Activated CD8-positive, alpha-beta memory T cell treated with anti-CD3 and anti-CD28 coated beads, Interleukin-2, amount 50 U/mL, for 24 hours (primary cell): ENCODE results near the gene SCARB1.

Experiments
- DNase-seq: peaks from one replicate; pipeline ENCODE4 v3.0.0-alpha.2; 2020; ENCODE audit errors: extremely low read depth

The SCARB1 gene

DNA sequence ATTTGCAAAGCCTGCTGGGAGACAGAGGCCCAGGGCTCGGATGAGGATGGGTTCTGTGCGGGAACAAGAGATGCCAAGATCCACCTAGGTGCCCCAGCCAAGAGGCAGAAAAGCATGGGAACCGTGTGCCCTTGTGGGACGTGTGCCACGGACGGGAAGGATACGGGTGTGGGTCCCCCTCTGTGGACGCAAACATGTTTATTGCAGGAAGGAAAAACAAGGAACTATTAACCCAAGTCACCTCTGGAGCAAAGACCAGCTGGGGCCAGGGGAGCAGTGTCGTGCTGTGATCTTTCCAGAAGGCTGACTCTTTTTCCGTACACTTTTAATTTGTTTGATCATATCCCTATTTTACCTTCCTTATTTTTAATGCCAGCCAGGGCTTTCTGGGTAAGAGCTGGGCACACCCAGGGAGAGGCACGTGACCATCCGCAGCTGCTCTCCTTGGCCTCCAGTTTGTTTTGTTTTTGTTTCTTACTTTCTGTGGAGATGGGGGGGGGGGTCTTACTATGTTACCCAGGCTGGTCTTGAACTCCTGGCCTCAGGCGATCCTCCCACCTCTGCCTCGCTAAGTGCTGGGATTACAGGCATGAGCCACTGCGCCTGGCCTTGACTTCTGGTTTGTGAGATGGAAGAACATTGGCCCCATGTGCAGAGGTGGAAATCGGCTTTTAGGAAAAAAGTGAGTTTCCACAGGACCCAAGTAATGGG, 20.7 kb downstream of the SCARB1 start:
- DNase-seq = no peak

- no peak for DNase-seq
Observed at GRCh38 chr12:124842073-124842749, 21.5 kb downstream of the SCARB1 start.

GRCh38 chr12:124841558-124841945, 22.1 kb downstream of the SCARB1 start:
- DNase-seq = no peak

DNA sequence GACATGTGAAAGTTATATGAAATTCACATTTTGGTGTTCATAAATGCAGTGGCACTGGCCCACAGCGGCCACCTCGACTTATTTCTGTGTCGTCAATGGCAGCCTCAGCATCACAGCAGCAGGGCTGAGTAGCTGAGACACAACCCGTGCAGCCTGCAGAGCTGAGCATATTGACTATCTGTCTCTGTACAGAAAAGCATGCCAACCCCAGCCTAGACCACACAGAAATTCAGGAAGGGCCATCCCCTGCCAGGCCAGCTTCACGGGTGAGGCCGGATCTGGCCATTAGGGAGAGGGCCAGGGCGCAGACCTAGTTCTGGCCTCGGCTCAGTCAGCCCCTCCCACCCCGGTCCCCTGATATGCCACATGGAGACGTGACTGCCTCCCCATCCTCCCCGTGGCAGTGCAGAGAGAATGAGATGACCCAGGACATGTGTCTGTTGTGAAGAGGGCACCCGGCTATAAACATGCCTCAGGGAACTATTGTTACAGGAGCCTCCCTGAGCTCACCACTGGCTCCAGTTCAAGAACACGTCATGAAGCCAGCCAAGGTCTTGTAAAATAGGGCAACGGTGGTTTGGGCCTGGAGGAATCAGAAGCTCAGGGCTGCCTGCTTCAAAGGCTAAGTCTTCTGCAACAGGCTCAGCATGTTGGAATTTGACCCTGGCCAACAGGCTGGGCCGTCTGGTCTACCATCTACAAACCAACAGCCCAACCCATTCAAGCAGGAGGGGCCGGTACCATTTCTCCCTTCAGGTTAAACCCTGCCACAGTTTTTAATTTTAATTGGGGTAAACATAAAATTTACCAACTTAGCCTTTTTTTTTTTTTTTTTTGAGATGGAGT, 25.5 kb downstream of the SCARB1 start:
- DNase-seq = no peak

DNA sequence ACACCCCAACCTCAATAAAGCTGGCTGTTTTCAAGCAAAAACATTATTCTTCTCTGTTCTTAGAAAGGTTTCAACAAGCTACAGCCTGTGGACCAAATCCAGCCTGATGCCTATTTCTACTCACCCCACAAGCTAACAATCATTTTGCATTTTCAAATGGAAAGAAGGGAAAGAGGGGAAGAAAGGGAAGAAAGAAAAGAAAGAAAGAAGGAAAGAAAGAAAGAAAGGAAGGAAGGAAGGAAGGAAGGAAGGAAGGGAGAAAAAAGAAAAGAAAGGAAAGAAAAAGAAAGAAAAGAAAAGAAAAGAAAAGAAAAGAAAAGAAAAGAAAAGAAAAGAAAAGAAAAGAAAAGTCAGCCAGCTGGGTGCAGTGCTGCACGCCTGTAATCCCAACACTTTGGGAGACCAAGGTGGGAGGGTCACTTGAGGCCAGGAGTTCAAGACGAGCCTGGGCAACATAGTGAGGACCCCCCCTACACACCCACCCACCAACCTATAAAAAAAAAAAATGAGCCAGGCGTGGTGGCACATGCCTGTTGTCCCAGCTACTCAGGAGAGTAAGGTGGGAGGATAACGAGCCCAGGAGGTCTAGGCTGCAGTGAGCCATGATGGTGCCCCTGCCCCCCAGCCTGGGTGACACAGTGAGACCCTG, 26.3 kb downstream of the SCARB1 start:
- no peak for DNase-seq

- DNase-seq = no peak
Observed at GRCh38 chr12:124836759-124837158, 26.9 kb downstream of the SCARB1 start.

DNA sequence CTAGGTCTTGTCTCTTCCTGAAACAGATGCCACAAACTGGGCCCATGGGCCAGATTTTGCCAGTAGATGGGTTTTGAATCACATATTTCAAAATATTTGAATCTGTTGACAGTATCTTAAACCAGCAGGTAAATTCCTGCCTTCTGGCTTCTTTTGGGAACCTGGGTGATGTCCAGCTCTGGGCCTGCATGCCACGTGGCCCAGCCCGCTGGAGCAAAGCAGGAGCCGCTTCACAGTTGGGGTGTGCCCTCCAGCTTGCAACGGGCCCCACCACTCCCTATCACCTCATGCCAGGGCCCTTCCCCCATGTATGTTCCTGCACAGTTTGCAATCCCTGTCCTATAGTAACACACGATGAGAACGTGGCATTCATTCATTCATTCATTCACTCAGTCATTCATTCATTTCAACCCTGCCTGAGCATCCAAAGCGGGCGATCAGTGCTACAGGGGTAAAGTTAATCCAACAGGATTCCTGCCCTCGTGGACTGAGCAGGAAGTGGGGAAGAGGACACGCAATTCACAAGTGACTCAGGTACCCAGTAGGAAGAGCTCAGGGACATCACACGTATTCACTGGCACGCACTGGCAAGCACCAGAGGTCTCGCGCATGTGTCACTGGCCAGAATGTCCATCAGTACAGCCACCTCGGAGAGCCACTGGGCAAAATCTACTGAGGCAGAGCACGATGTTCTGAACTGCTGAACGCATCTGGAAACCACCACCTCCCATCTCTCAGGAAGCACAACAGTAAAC, 27.8 kb downstream of the SCARB1 start:
- no peak for DNase-seq

DNA sequence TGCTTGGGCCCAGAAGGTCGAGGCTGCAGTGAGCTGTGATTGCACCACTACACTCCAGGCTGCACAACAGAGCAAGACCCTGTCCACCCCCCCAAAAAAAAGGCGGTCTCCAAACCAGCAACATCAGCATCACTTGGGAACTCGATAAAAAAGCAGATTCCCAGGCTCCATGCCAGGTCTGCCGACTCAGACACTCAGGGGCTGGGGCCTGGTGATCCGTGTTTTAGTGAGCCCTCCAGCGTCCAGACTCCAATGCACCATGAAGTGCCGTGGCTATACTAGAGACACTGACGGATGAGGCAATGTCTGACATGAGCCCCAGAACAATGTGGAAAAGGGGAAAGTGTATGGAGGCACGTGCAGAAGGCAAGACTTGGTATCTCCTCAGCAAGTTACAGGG, 28.8 kb downstream of the SCARB1 start:
- no peak for DNase-seq

DNA sequence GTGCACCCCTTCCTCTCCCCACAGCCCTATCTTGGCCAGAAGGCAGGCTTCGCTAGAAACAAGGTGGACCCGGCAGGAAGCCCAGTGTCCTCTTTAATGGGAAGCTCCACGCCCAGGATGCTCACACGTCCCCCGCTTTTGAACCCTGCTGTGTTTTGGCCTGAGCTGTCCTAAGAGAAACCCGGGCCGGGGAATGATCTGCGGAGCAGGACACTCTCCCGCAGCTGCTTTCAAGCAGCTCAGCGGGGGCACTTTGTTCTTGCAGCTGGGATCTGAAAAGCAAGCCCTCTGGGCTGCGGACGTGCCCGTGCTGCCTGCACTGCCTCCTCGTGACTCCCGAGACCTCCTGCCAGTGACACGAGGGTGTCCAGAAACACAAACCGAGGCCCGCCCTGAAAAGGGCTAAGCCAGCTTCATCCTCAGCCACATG, 30.0 kb downstream of the SCARB1 start:
- no peak for DNase-seq

- no peak for DNase-seq
Observed at GRCh38 chr12:124832856-124833255, 30.8 kb downstream of the SCARB1 start.

DNA sequence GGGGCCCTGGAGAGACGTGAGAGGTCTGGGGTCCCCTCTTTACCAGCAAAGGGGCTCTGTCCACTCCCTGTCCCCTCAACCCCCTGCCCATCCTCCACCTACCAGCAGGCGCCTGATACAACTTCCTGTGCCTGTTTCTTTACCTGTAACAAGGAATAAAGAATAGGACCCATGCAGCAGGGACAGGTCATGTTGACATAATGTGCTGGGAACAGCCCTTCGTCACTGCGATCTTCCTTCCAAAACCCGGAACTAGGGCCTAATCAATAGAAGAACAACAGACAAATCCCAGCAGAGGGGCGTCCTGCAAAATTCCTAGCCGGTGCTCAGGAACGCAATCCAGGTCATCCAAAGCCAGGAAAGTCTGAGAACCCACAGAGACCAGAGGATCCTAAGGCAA, 32.1 kb downstream of the SCARB1 start:
- no peak for DNase-seq

DNA sequence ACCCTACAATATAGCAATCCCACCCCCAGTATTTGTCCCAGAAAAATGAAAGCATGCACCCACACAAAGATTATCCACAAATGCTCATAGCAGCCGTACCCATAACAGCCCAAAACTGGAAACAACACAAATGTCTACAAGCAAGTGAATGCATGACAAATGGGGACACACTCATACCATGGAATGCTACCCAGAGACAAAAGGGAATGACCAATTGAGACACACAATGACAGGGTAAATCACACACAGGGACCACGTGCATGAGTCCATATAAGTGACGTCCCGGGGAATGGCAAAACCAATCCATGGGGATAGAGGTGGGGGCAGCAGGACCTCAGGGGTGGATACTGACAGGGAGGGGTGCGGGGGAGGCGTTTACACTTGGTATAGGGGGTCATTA, 33.4 kb downstream of the SCARB1 start:
- no peak for DNase-seq

- DNase-seq = no peak
Observed at GRCh38 chr12:124829708-124830304, 33.9 kb downstream of the SCARB1 start.

- no peak for DNase-seq
Observed at GRCh38 chr12:124829008-124829707, 34.5 kb downstream of the SCARB1 start.

DNA sequence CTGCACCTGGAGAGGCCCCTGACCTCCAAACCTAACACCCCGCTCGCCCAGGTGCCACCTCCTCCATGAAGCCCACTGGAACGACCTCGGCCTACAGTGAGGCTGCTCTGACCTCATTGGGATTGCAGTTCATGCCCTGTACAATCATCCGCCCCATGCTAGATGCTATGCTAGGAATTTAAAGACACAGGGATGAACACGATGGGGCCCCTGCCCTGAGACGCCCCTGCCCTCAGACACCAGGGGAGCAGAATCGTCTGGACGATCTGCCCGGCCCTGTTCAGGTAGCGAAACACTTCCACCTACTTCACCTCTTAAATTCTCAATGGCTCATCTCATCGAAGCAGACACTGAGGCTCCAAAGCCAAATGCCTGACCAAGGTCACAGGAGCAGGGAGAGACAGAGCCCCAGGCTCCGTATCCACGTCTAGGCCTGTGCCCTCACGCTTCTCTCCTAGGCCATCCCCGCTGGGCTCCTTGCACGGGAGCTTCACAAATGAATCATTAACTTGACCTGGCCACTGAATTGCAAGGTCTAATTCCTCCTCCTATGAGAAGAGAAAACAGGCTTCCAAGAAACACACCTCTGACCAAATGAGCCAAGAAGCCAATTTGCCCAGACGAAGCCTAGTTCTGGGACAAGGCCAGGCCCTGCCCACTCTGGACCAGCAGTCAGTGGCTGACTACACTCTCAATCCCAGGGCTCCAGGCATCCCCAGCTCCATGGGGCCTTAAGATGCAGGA, 35.2 kb downstream of the SCARB1 start:
- DNase-seq = no peak

DNA sequence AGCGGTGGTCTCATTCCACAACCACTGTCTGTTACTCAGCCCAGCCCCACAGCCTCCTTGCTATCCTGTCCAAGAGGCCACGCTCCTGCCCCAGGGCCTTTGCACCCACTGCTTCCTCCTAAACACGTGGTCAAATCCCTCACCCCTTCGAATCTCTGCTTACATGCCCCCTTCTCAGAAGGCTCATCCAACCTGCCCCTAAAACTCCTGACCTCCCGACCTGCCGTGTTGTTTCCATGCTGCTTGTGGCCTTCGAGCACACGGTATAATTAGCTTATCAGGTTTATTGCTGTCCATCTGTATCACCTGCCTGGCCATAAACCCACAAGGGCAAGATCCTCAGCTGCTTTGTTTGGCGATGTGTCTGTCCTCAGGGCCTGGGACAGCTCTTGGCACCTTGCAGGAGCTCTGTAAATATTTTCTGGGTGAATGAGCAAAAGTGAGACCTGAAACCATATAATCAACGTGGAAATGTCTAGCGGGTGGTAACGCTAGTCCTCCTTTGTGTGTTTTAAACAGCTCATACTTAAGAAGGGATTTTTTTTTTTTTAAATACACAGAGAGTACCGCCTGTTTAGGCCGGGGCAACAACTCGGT, 36.0 kb downstream of the SCARB1 start:
- no peak for DNase-seq

DNA sequence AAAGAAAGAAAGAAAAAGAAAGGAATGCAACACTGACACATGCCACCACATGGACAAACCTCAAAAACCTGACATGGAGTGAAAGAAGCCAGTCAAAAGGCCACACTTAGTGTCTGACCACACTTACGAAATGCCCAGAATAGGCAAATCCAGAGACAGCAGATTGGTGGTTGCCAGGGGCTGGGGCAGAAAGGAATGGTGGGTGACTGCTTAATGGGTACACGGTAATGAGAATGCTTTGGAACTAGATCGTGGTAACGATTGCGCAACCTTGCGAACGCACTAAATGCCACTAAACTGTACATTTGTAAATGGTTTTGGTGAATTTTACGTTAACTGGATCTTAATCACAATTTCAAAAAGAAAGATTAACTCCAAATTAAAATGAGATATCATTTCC, 39.5 kb downstream of the SCARB1 start:
- DNase-seq = no peak

DNA sequence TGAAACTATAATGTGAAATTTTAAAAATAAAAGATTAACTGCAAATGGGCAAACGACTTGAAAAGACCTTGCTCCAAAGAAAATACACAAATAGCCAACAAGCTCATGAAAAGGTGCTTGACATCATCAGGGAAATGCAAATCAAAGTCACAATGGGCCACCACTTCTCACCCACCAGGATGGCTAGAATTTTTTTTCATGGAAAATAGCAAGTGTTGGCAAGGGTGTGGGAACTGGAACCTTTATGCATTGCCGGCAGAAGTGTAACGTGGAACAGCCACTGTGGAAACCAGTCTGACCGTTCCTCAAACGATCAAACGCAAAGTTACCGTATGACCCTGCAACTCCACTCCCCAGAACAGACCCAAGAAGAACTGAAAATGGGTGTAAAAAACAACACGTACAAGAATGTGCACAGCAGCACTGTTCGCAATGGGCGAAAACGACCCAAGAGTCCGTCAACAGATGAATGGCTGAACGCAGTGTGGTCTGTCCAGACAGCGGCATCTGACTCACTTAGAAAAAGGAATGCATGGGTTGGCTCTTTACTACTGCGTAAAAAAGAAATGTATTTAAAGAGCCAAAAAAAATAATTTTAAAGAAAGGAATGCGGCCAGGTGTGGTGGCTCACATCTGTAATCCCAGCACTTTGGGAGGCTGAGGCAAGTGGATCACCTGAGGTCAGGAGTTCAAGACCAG, 40.2 kb downstream of the SCARB1 start:
- DNase-seq = no peak

- no peak for DNase-seq
Observed at GRCh38 chr12:124822218-124822617, 41.4 kb downstream of the SCARB1 start.
